HG02885 (cell line): Measurements from ENCODE around the gene RAB11FIP3.
A peak's percentile ranks its signal among the peaks of the same experiment; 100 is the strongest.

Experiments
- ATAC-seq: cut with Tn5 transposase; IDR thresholded peaks from one replicate; pipeline ENCODE4 v1.9.1; 2021; ENCODE audit warnings: mild to moderate bottlenecking; ENCODE audit not compliant: unreplicated experiment, poor library complexity

The RAB11FIP3 gene

DNA sequence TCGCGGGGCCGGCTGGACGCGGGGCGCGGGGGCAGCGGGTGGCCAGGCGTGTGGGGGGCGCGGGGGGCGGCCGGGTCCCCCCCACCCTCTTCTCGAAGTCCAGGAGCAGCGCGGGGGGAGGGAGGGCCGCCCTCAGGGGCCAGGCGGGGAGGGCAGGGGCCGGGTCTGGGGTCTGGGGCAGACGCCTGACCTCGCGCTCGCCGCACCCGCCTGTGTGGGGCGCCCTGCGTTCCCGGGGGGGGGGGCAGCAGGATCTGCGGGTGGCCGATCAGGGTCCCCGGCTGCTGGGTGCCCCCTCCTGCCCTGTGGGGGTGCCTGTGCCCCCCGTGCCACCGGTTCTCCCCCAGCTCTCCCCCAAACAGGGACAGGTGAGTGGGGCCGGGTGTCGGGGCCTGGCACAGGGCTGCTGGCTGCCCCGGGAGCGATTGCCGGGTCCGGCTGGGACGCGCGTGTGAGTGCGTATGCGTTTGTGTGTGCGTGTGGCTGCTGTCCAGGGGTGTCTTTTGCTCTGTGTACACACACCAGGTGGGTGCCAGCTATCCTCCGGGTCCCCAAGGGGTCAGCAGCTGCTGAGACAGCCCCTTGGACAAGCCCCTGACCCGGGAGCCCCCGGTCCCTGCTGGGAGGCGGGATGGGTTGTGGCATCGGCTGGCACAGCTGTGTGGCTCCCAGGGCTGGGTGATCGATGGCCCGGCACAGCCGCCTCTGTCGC lies 135.4 kb downstream of the RAB11FIP3 start:
- no peak for ATAC-seq

GRCh38 chr16:561413-561794 lies 136.0 kb downstream of the RAB11FIP3 start:
- ATAC-seq: no peak

- no peak for ATAC-seq
Observed at GRCh38 chr16:561957-562938, 136.8 kb downstream of the RAB11FIP3 start.

- no peak for ATAC-seq
Observed at GRCh38 chr16:563072-563644, 137.7 kb downstream of the RAB11FIP3 start.

DNA sequence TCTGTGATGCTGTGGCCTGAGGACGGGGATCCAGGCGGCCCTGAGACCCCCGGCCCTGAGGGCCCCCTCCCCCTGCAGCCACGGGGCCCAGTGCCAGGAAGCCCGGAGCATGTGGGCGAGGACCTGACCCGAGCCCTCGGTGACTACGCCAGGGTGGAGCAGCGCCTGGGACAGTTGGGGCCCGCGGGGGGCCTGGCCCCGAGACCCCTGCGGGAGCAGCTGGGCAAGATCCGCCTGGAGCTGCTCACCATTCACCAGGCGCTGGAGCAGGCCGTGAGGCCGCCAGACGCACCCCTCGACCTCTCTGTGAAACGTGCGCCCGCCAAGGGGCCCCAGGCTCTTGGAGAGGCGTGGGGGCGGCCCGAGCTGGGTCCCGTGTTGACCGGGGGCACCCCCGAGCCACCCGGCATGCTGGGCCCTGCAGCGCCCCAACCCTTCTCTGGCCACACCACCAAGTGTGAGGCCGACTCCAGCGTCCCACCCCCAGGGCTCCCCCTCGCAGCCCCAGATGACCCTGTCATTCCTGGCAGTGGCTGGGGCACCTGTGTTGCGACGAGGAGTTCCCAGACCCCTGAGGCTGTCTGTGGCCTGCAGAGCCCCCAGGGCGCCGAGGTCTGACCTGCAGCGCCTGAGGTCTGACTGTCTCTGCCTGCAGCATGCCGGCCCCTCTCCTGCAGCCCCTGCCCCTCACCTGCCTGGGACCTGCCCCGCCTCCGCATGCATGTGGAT lies 139.4 kb downstream of the RAB11FIP3 start:
- ATAC-seq: no peak

DNA sequence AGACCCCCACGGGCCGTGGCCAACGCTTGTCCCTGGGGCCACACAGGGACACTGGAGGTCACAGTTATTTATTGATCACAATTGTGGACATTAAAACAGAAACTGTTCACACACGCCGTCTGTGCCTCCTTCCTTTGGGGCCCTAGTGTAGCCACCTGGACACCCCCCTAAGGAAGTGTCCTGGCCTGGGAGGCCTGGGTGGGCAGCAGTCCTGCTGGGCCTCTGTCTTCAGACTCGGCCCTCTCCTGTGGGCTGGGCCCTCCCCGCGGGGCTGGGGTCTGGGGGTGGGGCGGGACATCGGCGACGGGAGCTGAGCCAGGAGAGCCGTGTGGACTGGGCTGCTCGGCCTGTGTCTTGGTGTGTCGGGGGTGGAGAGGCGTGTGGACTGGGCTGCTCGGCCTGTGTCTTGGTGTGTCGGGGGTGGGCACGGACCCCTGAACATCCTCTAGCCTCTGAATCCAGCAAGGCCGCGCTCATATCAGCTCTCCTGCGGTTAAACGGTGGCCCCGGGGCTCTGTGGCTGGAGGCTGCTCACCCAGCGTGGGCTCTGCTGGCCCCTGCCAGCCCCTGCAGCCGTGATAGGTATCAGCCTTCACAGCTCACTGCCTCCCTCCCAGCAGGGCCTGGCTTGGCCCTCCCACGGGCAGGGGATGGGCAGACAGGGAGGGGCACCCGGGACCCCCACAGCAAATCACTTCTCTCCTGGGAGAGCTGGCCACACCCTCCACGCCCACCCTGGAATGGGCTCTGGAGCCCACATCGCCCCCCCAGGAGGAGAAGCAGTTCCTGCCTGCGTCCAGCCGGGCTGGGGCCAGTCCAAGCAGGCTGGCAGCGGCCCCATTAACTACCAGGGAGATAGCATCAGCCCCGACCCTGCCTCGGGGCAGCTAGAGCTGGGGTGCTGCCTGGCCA lies 140.2 kb downstream of the RAB11FIP3 start:
- ATAC-seq: no peak

DNA sequence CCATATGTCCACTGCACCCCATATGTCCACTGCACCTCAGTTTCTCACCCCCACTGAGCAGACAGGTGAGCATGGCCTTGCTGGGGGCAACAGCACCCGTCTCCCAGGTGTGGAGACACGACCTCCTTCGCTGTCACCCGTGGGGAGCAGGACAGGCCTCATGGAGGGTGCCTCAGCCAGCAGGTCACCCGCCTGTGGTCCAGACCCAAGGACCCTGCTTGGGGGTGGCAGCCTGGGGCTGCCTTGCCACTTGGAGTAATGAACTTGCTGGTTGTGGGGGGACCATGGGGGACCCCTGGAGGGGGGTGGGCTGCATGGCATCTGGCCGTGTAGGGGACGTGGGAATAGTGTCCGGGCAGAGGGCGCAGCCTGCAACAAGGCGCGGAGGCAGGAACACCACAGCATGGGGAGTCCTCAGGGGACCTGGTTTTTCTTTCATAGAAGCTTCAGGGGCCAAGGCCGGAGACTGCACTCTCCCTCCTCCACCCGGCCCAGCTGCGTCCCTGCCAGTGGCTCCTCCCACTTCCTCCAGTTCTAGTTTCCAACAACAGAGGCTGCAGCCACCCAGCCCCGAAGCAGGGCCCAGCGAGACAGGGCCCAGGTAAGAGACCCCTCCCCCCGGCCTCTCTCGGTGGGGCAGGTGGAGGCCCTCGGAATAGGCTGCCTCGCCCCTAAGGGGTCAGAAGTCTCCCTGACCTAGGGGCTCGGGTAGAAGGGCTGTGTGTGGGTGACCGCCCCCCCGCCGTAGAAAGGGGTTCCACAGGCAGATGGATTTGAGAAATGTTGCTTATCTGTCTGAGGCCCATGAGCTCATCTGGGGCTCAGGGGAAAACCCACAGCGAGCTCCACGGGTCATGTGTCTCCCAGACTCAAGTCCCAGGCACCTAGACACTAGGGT lies 141.3 kb downstream of the RAB11FIP3 start, which contains the start of gene NHLRC4:
Gene NHLRC4 (plus strand): TSS at position 531 of the 898 bp plus-strand sequence. CDS start 1,043 bp downstream, outside the sequence.
- peak; percentile 47 for ATAC-seq

DNA sequence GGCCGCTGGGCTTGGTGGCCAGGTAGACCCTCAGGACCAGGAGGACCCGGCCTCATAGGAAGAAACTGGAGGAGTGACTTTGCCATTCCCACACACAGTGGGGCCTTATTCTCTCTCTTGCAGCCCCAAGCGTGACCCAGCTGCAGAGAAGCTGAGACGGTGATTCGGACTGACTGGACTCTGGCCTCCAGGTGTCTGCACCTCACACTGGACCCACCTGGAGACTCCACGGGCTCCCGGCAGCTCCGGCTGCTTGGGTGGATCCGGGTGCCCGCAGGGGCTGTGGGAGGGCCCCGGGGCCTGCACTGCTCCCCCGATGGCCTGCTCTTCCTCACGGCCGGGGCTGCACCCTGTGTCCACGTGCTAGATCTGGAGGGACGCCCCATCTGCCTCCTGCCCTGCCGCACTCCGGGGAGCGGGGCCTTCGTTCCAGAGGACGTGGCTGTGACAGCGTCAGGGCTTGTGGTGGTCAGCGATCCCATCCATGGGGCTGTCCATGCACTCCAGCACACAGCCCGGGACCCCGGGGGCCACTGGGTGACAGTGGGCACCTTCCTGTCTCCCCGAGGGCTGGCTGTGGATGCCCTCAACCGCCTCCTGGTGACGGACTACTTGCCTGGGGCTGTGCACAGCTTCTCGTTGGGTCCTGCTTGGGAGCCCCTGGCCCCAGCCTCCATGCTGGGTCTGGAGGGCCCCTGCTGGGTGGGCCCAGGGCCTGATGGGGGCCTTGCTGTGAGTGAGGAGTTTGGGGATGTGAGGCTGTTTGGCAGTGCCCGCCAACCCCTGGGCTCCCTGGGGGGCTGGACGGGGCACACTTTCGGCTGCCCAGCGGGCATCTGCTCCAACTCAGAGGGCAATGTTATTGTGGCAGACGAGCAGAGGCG lies 142.2 kb downstream of the RAB11FIP3 start:
- no peak for ATAC-seq

GRCh38 chr16:568401-569258 lies 143.2 kb downstream of the RAB11FIP3 start:
- no peak for ATAC-seq

GRCh38 chr16:569445-570254 lies 144.2 kb downstream of the RAB11FIP3 start, which contains the start of gene PIGQ:
Gene PIGQ, plus strand, starts transcription at chr16:569968. Its CDS starts 4,107 bp downstream, at chr16:574075.
- peak; percentile 63 for ATAC-seq
